ENCODE measurements around the gene AMMECR1L.
"Not testable (repeated sequence)": the region's sequence is repeated elsewhere in the genome, so short reads cannot be mapped to it uniquely, and the experiment has no call there.

The AMMECR1L gene

DNA sequence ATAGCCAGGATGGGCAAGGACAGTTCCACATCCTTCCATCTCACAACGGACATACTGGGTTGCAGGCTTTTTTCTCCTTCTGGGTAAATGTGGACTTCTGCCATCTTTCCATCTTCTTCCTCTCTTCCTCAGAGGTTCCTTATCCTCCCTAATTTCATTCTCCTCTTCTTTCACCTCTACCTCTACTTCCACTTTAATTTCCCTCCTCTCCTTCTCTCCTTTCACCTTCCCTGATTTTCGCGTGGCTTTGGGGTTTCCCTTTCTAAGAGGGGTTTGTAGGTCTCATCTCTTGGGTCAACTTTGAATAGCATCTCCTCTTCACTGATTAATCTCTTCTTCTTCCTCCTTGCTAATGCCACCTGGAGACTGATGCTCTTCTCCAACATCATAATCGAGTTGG is 44.9 kb downstream of the AMMECR1L start:
- DNase-seq = no peak

DNA sequence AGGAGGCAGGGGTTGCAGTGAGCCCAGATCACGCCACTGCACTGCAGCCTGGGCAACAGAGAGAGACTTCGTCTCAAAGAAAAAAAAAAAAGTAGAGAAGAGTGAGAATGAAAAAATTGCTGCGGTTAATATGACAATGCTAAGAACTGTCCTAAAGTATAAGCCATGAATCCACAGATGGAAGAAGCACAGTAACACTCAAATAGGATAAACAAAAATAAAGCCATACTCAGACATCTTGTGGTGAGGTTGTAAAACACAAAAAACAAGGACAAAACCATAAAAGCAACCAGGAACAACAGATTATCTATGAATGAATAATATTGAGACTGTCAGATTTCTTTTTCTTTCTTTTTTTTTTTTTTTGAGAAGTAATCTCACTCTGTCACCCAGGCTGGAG is 50.8 kb downstream of the AMMECR1L start:
- no peak for DNase-seq

DNA sequence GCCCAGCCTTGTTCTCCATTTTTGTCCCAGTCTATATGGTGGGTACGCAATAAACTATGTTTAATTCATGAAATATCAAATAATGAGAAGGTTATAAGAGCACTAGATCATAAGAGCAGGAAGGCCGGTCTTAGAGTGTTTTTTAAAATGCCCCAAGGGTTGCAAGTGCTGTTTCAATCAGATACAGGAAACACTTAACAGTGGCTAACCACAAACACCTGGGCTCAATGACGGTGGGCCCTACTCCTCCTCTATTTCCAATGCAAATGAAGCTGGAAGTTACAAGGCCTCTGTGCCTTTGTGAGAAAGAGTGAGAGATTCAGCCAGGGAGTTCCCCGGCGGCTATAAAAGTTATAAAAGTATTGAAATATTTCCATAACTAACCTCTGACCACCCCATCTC is 55.9 kb downstream of the AMMECR1L start:
- DNase-seq = no peak

GRCh38 chr2:127826708-127827107 is 59.0 kb downstream of the AMMECR1L start:
- DNase-seq = not testable (repeated sequence)

GRCh38 chr2:127826047-127826446 is 59.7 kb downstream of the AMMECR1L start:
- DNase-seq = no peak

DNA sequence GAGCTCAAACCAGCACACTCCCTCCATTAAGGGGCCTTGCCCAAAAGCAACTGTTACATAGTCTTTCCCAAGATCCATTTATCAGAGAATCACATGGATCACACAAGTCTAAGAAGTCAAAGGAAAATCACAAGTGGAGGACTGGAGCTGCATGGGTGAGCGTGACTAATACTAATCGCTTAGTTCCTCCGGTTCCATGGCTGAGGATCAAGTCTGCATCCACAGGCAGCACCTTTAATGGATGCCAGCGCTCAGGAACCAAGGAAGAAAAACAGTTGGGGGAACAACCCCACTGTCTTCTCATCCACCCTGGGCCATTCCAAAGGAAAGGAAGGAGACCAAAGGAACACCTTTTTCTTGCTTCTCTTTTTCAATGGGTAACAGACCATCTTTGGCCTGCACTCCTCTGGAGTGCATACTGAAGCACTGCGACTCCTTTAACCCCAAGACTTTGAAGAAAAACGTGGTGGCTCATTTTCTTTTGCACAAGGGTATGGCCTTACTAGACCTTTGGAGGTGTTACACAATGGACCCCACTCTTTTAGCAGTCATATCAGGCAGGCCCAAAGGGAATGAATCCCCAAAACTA is 65.6 kb downstream of the AMMECR1L start:
- no peak for DNase-seq

DNA sequence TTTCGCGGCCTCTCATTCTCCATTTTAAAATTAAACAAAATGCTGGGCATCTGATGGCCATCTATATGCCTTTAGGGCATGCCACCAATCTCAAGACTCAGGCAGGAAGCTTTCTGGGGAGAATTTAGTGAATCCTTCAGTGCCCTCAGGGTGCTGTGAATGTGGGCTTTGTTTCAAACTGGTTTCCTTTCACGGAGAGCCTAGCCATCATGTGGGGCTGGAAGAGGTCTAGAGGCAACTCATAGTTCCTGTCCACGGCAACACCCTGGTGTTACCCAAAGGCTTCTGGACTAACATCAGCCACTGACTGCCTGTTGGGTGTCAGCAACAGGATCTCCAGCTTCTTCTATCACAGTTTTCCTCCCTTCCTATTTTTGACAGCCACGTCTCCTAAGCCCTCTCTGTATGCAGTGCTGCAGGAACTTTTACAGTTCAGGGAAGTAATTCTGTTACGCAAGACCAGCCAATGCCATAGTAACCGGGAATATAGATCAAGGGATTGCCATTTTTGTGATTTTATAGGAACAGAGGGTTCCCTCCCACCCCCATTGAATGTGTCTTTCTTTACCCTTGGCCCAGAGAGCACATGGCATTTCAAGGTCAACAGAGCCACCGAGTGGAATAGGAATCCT is 66.8 kb downstream of the AMMECR1L start:
- no peak for DNase-seq

GRCh38 chr2:127818241-127818640 is 67.5 kb downstream of the AMMECR1L start:
- DNase-seq = no peak

DNA sequence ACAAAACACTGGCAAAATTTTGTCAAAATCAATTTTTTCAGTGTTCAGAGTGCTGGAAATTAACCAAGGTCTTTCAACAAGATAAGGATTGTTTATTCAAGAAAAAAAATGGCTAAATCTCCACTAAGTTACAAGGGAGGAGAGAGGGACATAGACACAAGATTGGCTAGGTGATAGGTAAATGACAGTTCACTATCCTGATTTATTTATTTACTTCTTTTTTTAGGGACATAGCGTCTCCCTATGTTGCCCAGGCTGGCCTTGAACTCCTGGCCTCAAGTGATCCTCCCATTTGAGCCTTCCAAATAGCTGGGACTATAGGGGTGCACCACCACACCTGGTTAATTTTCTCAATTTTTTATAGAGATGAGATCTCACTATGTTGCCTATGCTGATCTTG is 71.1 kb downstream of the AMMECR1L start:
- no peak for DNase-seq

GRCh38 chr2:127812441-127812840 is 73.3 kb downstream of the AMMECR1L start:
- not testable (repeated sequence) for DNase-seq

All from C1 segment of cervical spinal cord (tissue), 14 donors.